ENCODE measurements around the gene PM20D2.

Gene PM20D2

DNA sequence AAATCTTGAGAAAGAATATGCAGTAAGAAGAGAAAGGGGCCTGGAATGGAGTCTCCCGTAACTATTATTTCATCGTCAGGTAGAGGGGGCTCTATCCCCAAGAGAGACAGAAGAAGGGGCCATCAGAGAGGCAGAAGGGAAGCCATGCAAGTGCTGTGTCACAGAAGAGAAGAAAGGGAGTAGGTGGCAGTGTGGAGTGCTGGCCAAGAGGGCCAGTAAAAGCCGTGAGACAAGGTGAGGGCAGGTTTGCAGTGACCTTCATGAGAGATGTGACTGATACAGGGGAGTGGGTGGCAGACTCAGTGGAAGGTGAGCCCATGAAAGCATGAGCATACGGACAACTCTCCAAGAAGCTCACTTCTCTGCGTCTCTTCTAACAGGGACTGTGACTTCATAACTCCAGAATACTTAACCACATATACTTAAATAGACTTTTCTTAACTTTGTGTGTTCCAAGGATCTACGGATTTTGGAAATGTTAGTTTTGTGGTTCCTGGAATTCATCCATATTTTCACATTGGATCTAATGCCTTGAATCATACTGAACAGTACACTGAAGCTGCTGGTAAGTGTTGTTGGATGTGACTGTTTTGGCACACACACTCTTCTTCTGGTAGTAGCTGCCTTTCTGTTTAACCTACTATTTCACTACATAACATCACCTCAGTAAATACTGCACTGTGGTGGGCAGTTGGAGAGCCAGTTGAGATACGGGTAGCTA, 15.6 kb downstream of the PM20D2 start:
- Histone ChIP-seq H3K79me2 (ENCODE audit: insufficient read depth, low read length) (no peaks in the 10 kb centered on the region), H4K20me1 (ENCODE audit: insufficient read depth, low read length) (no peaks in the 10 kb centered on the region), H3K4me1 (ENCODE audit: insufficient read depth, low read length, severe bottlenecking) (no peaks in the 10 kb centered on the region), H2AFZ (ENCODE audit: low read length) (no peak overlapping the region), H3K27ac (ENCODE audit: low read depth, low read length, poor library complexity, severe bottlenecking) (no peak overlapping the region), H3K4me3 (ENCODE audit: low read depth, low read length, poor library complexity, severe bottlenecking) (no peak overlapping the region), H3K27me3 (ENCODE audit: insufficient read depth, low read length) (no peaks in the 10 kb centered on the region), H3K4me2 (ENCODE audit: low read length) (no peak overlapping the region), H3K36me3 (ENCODE audit: insufficient read depth, low read length) (peaks cover 86% of the 10 kb centered on the region), H3F3A (ENCODE audit: insufficient read depth, low read length) (no peaks in the 10 kb centered on the region), H3K9me2 (ENCODE audit: low read depth, low read length) (no peaks in the 10 kb centered on the region), H3K9me3 (ENCODE audit: low read length) (no peaks in the 10 kb centered on the region), H3K9ac (ENCODE audit: low read length) (no peak overlapping the region)
- TF ChIP-seq, protein P1, sequence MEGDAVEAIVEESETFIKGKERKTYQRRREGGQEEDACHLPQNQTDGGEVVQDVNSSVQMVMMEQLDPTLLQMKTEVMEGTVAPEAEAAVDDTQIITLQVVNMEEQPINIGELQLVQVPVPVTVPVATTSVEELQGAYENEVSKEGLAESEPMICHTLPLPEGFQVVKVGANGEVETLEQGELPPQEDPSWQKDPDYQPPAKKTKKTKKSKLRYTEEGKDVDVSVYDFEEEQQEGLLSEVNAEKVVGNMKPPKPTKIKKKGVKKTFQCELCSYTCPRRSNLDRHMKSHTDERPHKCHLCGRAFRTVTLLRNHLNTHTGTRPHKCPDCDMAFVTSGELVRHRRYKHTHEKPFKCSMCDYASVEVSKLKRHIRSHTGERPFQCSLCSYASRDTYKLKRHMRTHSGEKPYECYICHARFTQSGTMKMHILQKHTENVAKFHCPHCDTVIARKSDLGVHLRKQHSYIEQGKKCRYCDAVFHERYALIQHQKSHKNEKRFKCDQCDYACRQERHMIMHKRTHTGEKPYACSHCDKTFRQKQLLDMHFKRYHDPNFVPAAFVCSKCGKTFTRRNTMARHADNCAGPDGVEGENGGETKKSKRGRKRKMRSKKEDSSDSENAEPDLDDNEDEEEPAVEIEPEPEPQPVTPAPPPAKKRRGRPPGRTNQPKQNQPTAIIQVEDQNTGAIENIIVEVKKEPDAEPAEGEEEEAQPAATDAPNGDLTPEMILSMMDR (IDR thresholded peaks at IDR 0.05; ENCODE audit: low read length) = peak; percentile 27; the same call in 1 of the 2 replicates
- TF ChIP-seq EZH2 (IDR thresholded peaks at IDR 0.05; ENCODE audit: borderline replicate concordance, low read length) = no peak

DNA sequence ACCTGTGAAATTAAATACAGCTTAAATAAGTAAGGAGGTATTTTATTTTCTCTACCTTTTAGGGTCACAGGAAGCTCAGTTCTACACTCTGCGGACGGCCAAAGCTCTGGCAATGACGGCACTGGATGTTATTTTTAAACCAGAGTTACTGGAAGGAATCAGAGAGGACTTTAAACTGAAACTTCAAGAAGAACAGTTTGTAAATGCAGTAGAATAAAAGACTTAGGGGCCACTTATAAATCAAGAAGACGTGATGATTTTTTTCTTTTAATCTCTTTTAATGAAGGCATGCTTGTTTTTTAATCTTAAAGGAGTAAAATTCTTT, 16.2 kb downstream of the PM20D2 start:
- H3K36me3 ChIP-seq (ENCODE audit: insufficient read depth, low read length) = peaks cover 84% of the 10 kb centered on the region
- H3K4me3 ChIP-seq (ENCODE audit: low read depth, low read length, poor library complexity, severe bottlenecking) = no peak overlapping the region
- no peak overlapping the region for H3K27ac ChIP-seq (ENCODE audit: low read depth, low read length, poor library complexity, severe bottlenecking)
- H4K20me1 ChIP-seq (ENCODE audit: insufficient read depth, low read length) = no peaks in the 10 kb centered on the region
- H3K9me2 ChIP-seq (ENCODE audit: low read depth, low read length) = no peaks in the 10 kb centered on the region
- TF ChIP-seq, protein P1 (IDR thresholded peaks at IDR 0.05; ENCODE audit: low read length) = no peak
- no peak for TF ChIP-seq EZH2 (IDR thresholded peaks at IDR 0.05; ENCODE audit: borderline replicate concordance, low read length)
- H3K9ac ChIP-seq (ENCODE audit: low read length) = no peak overlapping the region
- H3K4me1 ChIP-seq (ENCODE audit: insufficient read depth, low read length, severe bottlenecking) = no peaks in the 10 kb centered on the region
- H3F3A ChIP-seq (ENCODE audit: insufficient read depth, low read length) = no peaks in the 10 kb centered on the region
- no peak overlapping the region for H2AFZ ChIP-seq (ENCODE audit: low read length)
- H3K9me3 ChIP-seq (ENCODE audit: low read length) = no peaks in the 10 kb centered on the region
- H3K79me2 ChIP-seq (ENCODE audit: insufficient read depth, low read length) = no peaks in the 10 kb centered on the region
- no peak overlapping the region for H3K4me2 ChIP-seq (ENCODE audit: low read length)
- no peaks in the 10 kb centered on the region for H3K27me3 ChIP-seq (ENCODE audit: insufficient read depth, low read length)

DNA sequence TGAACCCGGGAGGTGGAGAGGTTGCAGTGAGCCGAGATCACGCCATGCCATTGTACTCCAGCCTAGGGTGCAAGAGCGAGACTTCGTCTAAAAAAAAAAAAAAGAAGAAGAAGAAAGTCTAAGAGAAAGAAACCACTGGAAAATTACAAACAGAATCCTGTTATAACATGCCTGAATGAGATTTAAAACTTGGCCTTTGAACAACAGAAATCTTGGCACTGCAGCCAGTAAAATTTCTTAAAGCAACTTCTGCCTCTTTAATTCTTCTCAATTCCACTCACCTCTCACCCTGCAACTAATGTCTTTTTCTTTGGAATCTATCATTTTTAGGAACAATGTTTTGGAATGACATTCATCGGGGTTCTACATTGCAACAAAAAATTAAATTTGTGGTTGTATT, 26.3 kb downstream of the PM20D2 start:
- Histone ChIP-seq H4K20me1 (ENCODE audit: insufficient read depth, low read length) (no peaks in the 10 kb centered on the region), H3K79me2 (ENCODE audit: insufficient read depth, low read length) (no peaks in the 10 kb centered on the region), H3K4me1 (ENCODE audit: insufficient read depth, low read length, severe bottlenecking) (no peaks in the 10 kb centered on the region), H3K27ac (ENCODE audit: low read depth, low read length, poor library complexity, severe bottlenecking) (no peak overlapping the region), H3K9me3 (ENCODE audit: low read length) (no peaks in the 10 kb centered on the region), H2AFZ (ENCODE audit: low read length) (no peak overlapping the region), H3F3A (ENCODE audit: insufficient read depth, low read length) (no peaks in the 10 kb centered on the region), H3K9ac (ENCODE audit: low read length) (no peak overlapping the region), H3K9me2 (ENCODE audit: low read depth, low read length) (no peaks in the 10 kb centered on the region), H3K4me3 (ENCODE audit: low read depth, low read length, poor library complexity, severe bottlenecking) (no peak overlapping the region), H3K36me3 (ENCODE audit: insufficient read depth, low read length) (no peaks in the 10 kb centered on the region; the same call in 1 of the 2 replicates), H3K4me2 (ENCODE audit: low read length) (no peak overlapping the region), H3K27me3 (ENCODE audit: insufficient read depth, low read length) (no peaks in the 10 kb centered on the region)
- TF ChIP-seq EZH2 (IDR thresholded peaks at IDR 0.05; ENCODE audit: borderline replicate concordance, low read length) = no peak
- TF ChIP-seq, protein P1 (IDR thresholded peaks at IDR 0.05; ENCODE audit: low read length) = no peak

All from OCI-LY1 (cell line).